Measurements from ENCODE around the gene KCND3. TPM values are rescaled to one million over a fixed set of nuclear protein-coding genes. Genes with fewer than 3 reads are reported as not detected.

KCND3 gene
- polyA plus RNA-seq, 3 donors = not detected

DNA sequence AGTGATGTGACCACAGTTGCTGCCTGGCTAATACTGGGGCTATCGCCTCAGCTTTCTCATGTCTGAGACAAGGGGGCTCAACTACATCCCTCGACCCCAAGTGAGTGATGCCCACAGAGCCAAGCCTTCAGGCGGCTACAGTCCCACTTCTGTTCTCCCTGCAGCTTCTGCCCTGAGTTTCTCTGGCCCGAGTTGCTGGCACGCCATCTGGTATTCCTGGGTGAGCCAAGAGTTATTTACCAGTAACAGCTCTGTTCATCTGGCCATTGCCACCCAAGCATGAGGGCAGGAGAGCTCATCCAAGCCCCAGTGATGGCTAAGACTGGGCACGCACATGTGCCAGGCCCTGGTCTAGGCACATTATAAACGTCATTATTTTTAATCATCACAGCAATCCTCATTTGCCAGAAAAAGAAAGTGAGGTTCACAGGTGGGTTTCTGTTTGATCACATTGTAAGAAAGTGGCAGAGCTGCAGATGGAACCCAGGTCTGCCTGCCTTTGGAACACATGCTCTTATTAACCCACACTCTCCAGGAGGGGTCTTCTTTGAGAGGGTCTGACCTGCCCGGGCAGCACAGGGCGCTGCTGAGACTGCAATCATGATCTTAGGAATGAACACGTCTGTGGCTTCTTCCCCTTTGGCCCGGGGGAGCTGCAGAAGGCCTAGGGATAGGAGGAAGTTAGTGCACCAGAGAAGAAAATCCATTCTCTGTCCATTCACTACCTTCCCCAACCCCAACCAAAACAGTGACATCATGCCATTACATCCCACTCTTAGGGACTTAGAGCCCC lies 27.5 kb downstream of the KCND3 start:
- H3K27me3 ChIP-seq (ENCODE audit: control insufficient read depth in 2 of 2, insufficient read depth in 2 of 2, low read length in 2 of 2) = no peaks in the 10 kb centered on the region
- no peak overlapping the region for H3K4me2 ChIP-seq (replicated peaks; ENCODE audit: extremely low read depth, low read length, poor library complexity, severe bottlenecking)
- no peaks in the 10 kb centered on the region for H3K36me3 Mint-ChIP-seq
- H2AFZ ChIP-seq (ENCODE audit: insufficient read depth, low read depth, low read length, poor library complexity, severe bottlenecking) = no peak overlapping the region
- no peak overlapping the region for H3K9ac ChIP-seq (ENCODE audit: insufficient read depth, low read length, poor library complexity, severe bottlenecking)
- no peaks in the 10 kb centered on the region for H3K4me1 ChIP-seq (ENCODE audit: control insufficient read depth in 1 of 2, insufficient read depth in 2 of 2, low read length in 2 of 2)
- no peaks in the 10 kb centered on the region for H3K79me2 ChIP-seq (ENCODE audit: insufficient read depth, low read length)
- no peaks in the 10 kb centered on the region for H3K4me1 Mint-ChIP-seq
- WGBS (ENCODE audit: insufficient coverage) = 89% methylated on average over 6 of the region's 11 CpGs
- no peaks in the 10 kb centered on the region for H3K9me3 ChIP-seq (replicated peaks in 1 of 2; ENCODE audit: control insufficient read depth in 1 of 2, insufficient read depth in 1 of 2, low read length in 2 of 2)
- no peak for DNase-seq
- H3K27ac ChIP-seq (ENCODE audit: low read depth in 1 of 2, low read length in 2 of 2) = no peak overlapping the region
- no peak overlapping the region for H3K4me3 ChIP-seq (replicated peaks in 1 of 3; ENCODE audit: low read depth in 2 of 3, low read length in 3 of 3)
- peaks cover 12 to 21% (median 18%) of the 10 kb centered on the region in 3 donors for H3K27me3 Mint-ChIP-seq (ENCODE audit: low read depth in 3 of 3)
- H3K9me3 Mint-ChIP-seq = peaks cover 0 to 6% (median 0%) of the 10 kb centered on the region in 7 donors
- H3K4me3 Mint-ChIP-seq = no peak overlapping the region
- TF ChIP-seq, protein P1, sequence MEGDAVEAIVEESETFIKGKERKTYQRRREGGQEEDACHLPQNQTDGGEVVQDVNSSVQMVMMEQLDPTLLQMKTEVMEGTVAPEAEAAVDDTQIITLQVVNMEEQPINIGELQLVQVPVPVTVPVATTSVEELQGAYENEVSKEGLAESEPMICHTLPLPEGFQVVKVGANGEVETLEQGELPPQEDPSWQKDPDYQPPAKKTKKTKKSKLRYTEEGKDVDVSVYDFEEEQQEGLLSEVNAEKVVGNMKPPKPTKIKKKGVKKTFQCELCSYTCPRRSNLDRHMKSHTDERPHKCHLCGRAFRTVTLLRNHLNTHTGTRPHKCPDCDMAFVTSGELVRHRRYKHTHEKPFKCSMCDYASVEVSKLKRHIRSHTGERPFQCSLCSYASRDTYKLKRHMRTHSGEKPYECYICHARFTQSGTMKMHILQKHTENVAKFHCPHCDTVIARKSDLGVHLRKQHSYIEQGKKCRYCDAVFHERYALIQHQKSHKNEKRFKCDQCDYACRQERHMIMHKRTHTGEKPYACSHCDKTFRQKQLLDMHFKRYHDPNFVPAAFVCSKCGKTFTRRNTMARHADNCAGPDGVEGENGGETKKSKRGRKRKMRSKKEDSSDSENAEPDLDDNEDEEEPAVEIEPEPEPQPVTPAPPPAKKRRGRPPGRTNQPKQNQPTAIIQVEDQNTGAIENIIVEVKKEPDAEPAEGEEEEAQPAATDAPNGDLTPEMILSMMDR (IDR thresholded peaks at IDR 0.05) = no peak
- intact Hi-C loops (cut with micrococcal nuclease) = no loop called here
- H4K20me1 ChIP-seq (ENCODE audit: insufficient read depth, low read length) = no peaks in the 10 kb centered on the region
- H3K36me3 ChIP-seq (replicated peaks in 1 of 2; ENCODE audit: control insufficient read depth in 1 of 2, insufficient read depth in 2 of 2, low read length in 2 of 2) = no peaks in the 10 kb centered on the region
- no peak overlapping the region for H3K27ac Mint-ChIP-seq

DNA sequence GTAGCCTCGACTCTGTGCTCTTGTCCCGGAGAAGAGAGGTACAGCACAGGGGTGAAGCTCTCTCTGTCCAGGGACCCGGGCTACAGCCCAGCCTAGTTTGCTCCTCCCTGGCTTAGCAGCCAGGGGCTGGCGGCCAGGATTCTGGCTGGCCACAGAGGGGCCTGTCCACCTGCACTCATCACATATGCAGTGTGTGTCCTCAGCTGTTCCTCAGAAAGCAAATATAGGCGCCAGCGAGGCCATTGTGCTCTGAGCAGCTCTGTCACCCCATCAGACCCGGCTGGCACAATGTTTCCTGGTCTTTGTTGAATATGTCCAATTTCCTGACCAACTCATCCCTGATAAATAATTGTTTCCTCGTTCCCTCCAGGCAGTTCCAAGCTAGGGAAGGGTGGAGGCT lies 28.5 kb downstream of the KCND3 start:
- no peaks in the 10 kb centered on the region for H3K4me1 ChIP-seq (ENCODE audit: control insufficient read depth in 1 of 2, insufficient read depth in 2 of 2, low read length in 2 of 2)
- no peaks in the 10 kb centered on the region for H4K20me1 ChIP-seq (ENCODE audit: insufficient read depth, low read length)
- H3K79me2 ChIP-seq (ENCODE audit: insufficient read depth, low read length) = no peaks in the 10 kb centered on the region
- H2AFZ ChIP-seq (ENCODE audit: insufficient read depth, low read depth, low read length, poor library complexity, severe bottlenecking) = no peak overlapping the region
- no peaks in the 10 kb centered on the region for H3K36me3 ChIP-seq (replicated peaks in 1 of 2; ENCODE audit: control insufficient read depth in 1 of 2, insufficient read depth in 2 of 2, low read length in 2 of 2)
- DNase-seq = no peak
- Mint-ChIP-seq H3K36me3 (no peaks in the 10 kb centered on the region), H3K4me1 (no peaks in the 10 kb centered on the region), H3K27me3 (ENCODE audit: low read depth in 3 of 3) (peaks cover 12 to 19% (median 17%) of the 10 kb centered on the region in 3 donors), H3K9me3 (peaks cover 0 to 6% (median 0%) of the 10 kb centered on the region in 7 donors), H3K4me3 (no peak overlapping the region), H3K27ac (no peak overlapping the region)
- H3K9me3 ChIP-seq (replicated peaks in 1 of 2; ENCODE audit: control insufficient read depth in 1 of 2, insufficient read depth in 1 of 2, low read length in 2 of 2) = no peaks in the 10 kb centered on the region
- H3K9ac ChIP-seq (ENCODE audit: insufficient read depth, low read length, poor library complexity, severe bottlenecking) = no peak overlapping the region
- 92% methylated on average over 4 of the region's 8 CpGs for WGBS (ENCODE audit: insufficient coverage)
- no peak overlapping the region for H3K27ac ChIP-seq (ENCODE audit: low read depth in 1 of 2, low read length in 2 of 2)
- TF ChIP-seq, protein P1 (IDR thresholded peaks at IDR 0.05) = no peak
- no peaks in the 10 kb centered on the region for H3K27me3 ChIP-seq (ENCODE audit: control insufficient read depth in 2 of 2, insufficient read depth in 2 of 2, low read length in 2 of 2)
- no peak overlapping the region for H3K4me3 ChIP-seq (replicated peaks in 1 of 3; ENCODE audit: low read depth in 2 of 3, low read length in 3 of 3)
- H3K4me2 ChIP-seq (replicated peaks; ENCODE audit: extremely low read depth, low read length, poor library complexity, severe bottlenecking) = no peak overlapping the region
- intact Hi-C loops (cut with micrococcal nuclease) = no loop called here

Measured in CD14-positive monocyte (primary cell).